Ovary (tissue), 3 donors: ENCODE results near the gene ARAP1.

Experiments
- CTCF ChIP-seq, 3 donors: fragments of 450-650 bp in 2 of 3; fragments of 200-600 bp in 1 of 3; IDR thresholded peaks; one replicate each; pipeline versions ENCODE4 v1.5.1 to v1.8.0; 2016 to 2022; ENCODE audit warnings: antibody characterized with exemption in 3 of 3, mild to moderate bottlenecking in 1 of 3
- EP300 ChIP-seq: sonication (generic); formaldehyde crosslinking; IDR thresholded peaks from one replicate; pipeline ENCODE4 v1.6.1; 2017; ENCODE audit warnings: antibody characterized with exemption
- POLR2A ChIP-seq: fragments of 450-650 bp; IDR thresholded peaks from one replicate; pipeline ENCODE4 v1.6.1; 2017; ENCODE audit warnings: antibody characterized with exemption, mild to moderate bottlenecking, moderate library complexity
- donor health status: DM: no; HTN: no; CAD: no.

GRCh38 chr11:72709478-72710238 is 42.5 kb downstream of the ARAP1 start:
- TF ChIP-seq POLR2A (no peak), CTCF (IDR thresholded peaks at IDR 0.05) (no peak), EP300 (no peak)
